Muscle layer of colon (tissue), 2 donors: Measurements from ENCODE around the gene MST1R.

Experiments used
- H3K27ac ChIP-seq: one replicate; pipeline ENCODE4 v1.7.0; 2013; ENCODE audit warnings: low read depth, mild to moderate bottlenecking, low read length, moderate library complexity
- H3K27me3 ChIP-seq, 2 donors: one replicate each; pipeline ENCODE4 v1.7.0; 2013; ENCODE audit warnings: low read length in 2 of 2, mild to moderate bottlenecking in 2 of 2; ENCODE audit not compliant: insufficient read depth in 2 of 2, control insufficient read depth in 1 of 2
- H3K36me3 ChIP-seq: one replicate; pipeline ENCODE4 v1.7.0; 2013; ENCODE audit warnings: mild to moderate bottlenecking, low read length; ENCODE audit not compliant: insufficient read depth
- H3K4me1 ChIP-seq: one replicate; pipeline ENCODE4 v1.7.0; 2013; ENCODE audit warnings: mild to moderate bottlenecking, low read length; ENCODE audit not compliant: insufficient read depth
- H3K4me3 ChIP-seq, 2 donors: one replicate each; pipeline ENCODE4 v1.7.0; 2013; ENCODE audit warnings: low read length in 2 of 2, low read depth in 1 of 2, mild to moderate bottlenecking in 1 of 2, moderate library complexity in 1 of 2
- H3K9ac ChIP-seq: one replicate; pipeline ENCODE4 v1.7.0; 2013; ENCODE audit warnings: low read length
- H3K9me3 ChIP-seq: one replicate; pipeline ENCODE4 v1.7.0; 2013; ENCODE audit warnings: mild to moderate bottlenecking, low read length
- donor health status: abdominal sarcoma.
- donor health status: Adenocarcinoma of cecum.

MST1R gene

GRCh38 chr3:49895791-49896190 is 7.9 kb downstream of the MST1R start:
- H3K36me3 ChIP-seq: no peaks in the 10 kb centered on the region
- peaks cover 1% of the 10 kb centered on the region for H3K4me1 ChIP-seq
- H3K4me3 ChIP-seq: no peak overlapping the region
- H3K27me3 ChIP-seq: no peaks in the 10 kb centered on the region
- H3K27ac ChIP-seq: no peak overlapping the region
- no peaks in the 10 kb centered on the region for H3K9me3 ChIP-seq
- no peak overlapping the region for H3K9ac ChIP-seq

- H3K9me3 ChIP-seq: no peaks in the 10 kb centered on the region
- no peak overlapping the region for H3K27ac ChIP-seq
- H3K4me1 ChIP-seq: no peaks in the 10 kb centered on the region
- H3K9ac ChIP-seq: no peak overlapping the region
- no peak overlapping the region for H3K4me3 ChIP-seq
- no peaks in the 10 kb centered on the region for H3K27me3 ChIP-seq
- H3K36me3 ChIP-seq: no peaks in the 10 kb centered on the region
Observed at GRCh38 chr3:49889296-49889695, 14.4 kb downstream of the MST1R start.

- Histone ChIP-seq H3K4me1 (no peaks in the 10 kb centered on the region), H3K4me3 (no peak overlapping the region), H3K36me3 (no peaks in the 10 kb centered on the region), H3K27me3 (no peaks in the 10 kb centered on the region), H3K27ac (no peak overlapping the region), H3K9me3 (no peaks in the 10 kb centered on the region), H3K9ac (no peak overlapping the region)
Observed at GRCh38 chr3:49886922-49887265, 16.8 kb downstream of the MST1R start.

GRCh38 chr3:49883998-49884397 is 19.7 kb downstream of the MST1R start:
- no peak overlapping the region for H3K27ac ChIP-seq
- H3K36me3 ChIP-seq: no peaks in the 10 kb centered on the region
- no peaks in the 10 kb centered on the region for H3K27me3 ChIP-seq

GRCh38 chr3:49882166-49882565 is 21.5 kb downstream of the MST1R start:
- Histone ChIP-seq H3K4me1 (no peaks in the 10 kb centered on the region), H3K4me3 (no peak overlapping the region), H3K36me3 (no peaks in the 10 kb centered on the region), H3K9ac (no peak overlapping the region), H3K27ac (no peak overlapping the region), H3K27me3 (no peaks in the 10 kb centered on the region), H3K9me3 (no peaks in the 10 kb centered on the region)

More at GRCh38 chr3:49883998-49884397, 19.7 kb downstream of the MST1R start:
- H3K4me1 ChIP-seq: no peaks in the 10 kb centered on the region
- no peaks in the 10 kb centered on the region for H3K9me3 ChIP-seq
- H3K9ac ChIP-seq: no peak overlapping the region
- no peak overlapping the region for H3K4me3 ChIP-seq

- no peaks in the 10 kb centered on the region for H3K4me1 ChIP-seq
- H3K36me3 ChIP-seq: no peaks in the 10 kb centered on the region
- no peak overlapping the region for H3K4me3 ChIP-seq
- H3K27me3 ChIP-seq: no peaks in the 10 kb centered on the region
- no peaks in the 10 kb centered on the region for H3K9me3 ChIP-seq
- H3K9ac ChIP-seq: no peak overlapping the region
- H3K27ac ChIP-seq: no peak overlapping the region
Observed at GRCh38 chr3:49880581-49881315, 22.9 kb downstream of the MST1R start.

- H3K4me1 ChIP-seq: no peaks in the 10 kb centered on the region
- H3K4me3 ChIP-seq: no peak overlapping the region
- no peaks in the 10 kb centered on the region for H3K36me3 ChIP-seq
- no peak overlapping the region for H3K27ac ChIP-seq
- H3K9me3 ChIP-seq: no peaks in the 10 kb centered on the region
- H3K27me3 ChIP-seq: no peaks in the 10 kb centered on the region
- no peak overlapping the region for H3K9ac ChIP-seq
Observed at GRCh38 chr3:49879721-49880120, 24.0 kb downstream of the MST1R start.

GRCh38 chr3:49878686-49879085 is 25.0 kb downstream of the MST1R start:
- H3K4me1 ChIP-seq: no peaks in the 10 kb centered on the region
- H3K9me3 ChIP-seq: no peaks in the 10 kb centered on the region
- no peak overlapping the region for H3K27ac ChIP-seq
- H3K4me3 ChIP-seq: no peak overlapping the region
- H3K36me3 ChIP-seq: no peaks in the 10 kb centered on the region
- no peak overlapping the region for H3K9ac ChIP-seq
- H3K27me3 ChIP-seq: no peaks in the 10 kb centered on the region

- no peak overlapping the region for H3K9ac ChIP-seq
- H3K27ac ChIP-seq: no peak overlapping the region
- H3K4me3 ChIP-seq: no peak overlapping the region
- no peaks in the 10 kb centered on the region for H3K36me3 ChIP-seq
- H3K4me1 ChIP-seq: no peaks in the 10 kb centered on the region
- H3K27me3 ChIP-seq: no peaks in the 10 kb centered on the region
- H3K9me3 ChIP-seq: no peaks in the 10 kb centered on the region
Observed at GRCh38 chr3:49877716-49878115, 26.0 kb downstream of the MST1R start.

- Histone ChIP-seq H3K9ac (no peak overlapping the region), H3K36me3 (no peaks in the 10 kb centered on the region), H3K4me3 (no peak overlapping the region), H3K9me3 (no peaks in the 10 kb centered on the region), H3K27me3 (no peaks in the 10 kb centered on the region), H3K27ac (no peak overlapping the region), H3K4me1 (no peaks in the 10 kb centered on the region)
Observed at GRCh38 chr3:49876567-49876966, 27.1 kb downstream of the MST1R start.

GRCh38 chr3:49873623-49874022 is 30.1 kb downstream of the MST1R start:
- Histone ChIP-seq H3K36me3 (no peaks in the 10 kb centered on the region), H3K27me3 (peaks cover 19 to 25% of the 10 kb centered on the region in 2 donors), H3K9ac (no peak overlapping the region), H3K9me3 (no peaks in the 10 kb centered on the region), H3K27ac (no peak overlapping the region), H3K4me3 (no peak overlapping the region), H3K4me1 (no peaks in the 10 kb centered on the region)

- no peak overlapping the region for H3K4me3 ChIP-seq
- no peak overlapping the region for H3K9ac ChIP-seq
- no peaks in the 10 kb centered on the region for H3K4me1 ChIP-seq
- H3K9me3 ChIP-seq: no peaks in the 10 kb centered on the region
- H3K27ac ChIP-seq: no peak overlapping the region
- H3K27me3 ChIP-seq: peaks cover 27 to 33% of the 10 kb centered on the region in 2 donors
- H3K36me3 ChIP-seq: no peaks in the 10 kb centered on the region
Observed at GRCh38 chr3:49872801-49873281, 30.8 kb downstream of the MST1R start.
